ENCODE data around the gene DCHS1.

Gene DCHS1

DNA sequence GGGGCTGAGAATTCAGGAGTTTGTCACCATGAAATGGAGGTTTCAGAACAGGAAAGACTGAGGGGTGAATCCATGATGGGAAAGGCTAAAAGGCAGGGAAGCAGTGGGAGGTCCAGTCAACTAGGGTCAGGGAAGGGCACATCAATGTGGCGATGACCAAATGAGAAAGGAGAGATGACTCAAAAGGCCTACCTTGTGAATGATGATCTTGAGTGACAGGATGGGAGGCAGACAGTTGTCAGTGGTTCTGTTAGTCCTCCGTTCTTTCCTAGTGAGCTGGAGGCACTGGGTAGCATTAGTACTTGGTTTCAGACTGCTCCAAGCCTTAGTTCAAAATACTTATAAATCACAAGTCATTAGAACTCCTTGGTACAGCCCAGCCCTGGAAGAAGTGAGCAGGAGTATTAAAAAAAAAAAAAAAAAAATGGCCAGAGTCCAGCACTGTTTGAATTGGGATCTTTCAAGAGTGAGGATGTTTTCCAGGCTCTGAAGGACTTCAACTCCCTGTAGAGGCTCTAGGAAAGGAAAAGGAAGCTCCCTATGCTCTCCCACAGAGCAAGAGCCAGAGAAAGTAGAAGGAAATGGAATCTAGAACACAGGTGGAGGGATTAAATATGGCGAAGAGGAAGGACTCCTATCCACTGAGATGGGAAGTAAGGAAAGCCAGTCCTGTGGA lies 8.3 kb upstream of the DCHS1 start:
- ChIA-PET CTCF (no interaction called here), POLR2A (no interaction called here)
- TF ChIP-seq SUZ12 (IDR thresholded peaks at IDR 0.05), result no peak
- TF ChIP-seq, protein P1, sequence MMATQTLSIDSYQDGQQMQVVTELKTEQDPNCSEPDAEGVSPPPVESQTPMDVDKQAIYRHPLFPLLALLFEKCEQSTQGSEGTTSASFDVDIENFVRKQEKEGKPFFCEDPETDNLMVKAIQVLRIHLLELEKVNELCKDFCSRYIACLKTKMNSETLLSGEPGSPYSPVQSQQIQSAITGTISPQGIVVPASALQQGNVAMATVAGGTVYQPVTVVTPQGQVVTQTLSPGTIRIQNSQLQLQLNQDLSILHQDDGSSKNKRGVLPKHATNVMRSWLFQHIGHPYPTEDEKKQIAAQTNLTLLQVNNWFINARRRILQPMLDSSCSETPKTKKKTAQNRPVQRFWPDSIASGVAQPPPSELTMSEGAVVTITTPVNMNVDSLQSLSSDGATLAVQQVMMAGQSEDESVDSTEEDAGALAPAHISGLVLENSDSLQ (IDR thresholded peaks at IDR 0.05), result peak; percentile 26; the same call in 1 of the 2 replicates
- no peak for DNase-seq (ENCODE audit: extremely low spot score)

- ChIA-PET POLR2A (no interaction called here), CTCF (no interaction called here)
- DNase-seq (ENCODE audit: extremely low spot score), result no peak
- no peak for TF ChIP-seq ZNF384 (IDR thresholded peaks at IDR 0.05)
- TF ChIP-seq BHLHE40 (IDR thresholded peaks at IDR 0.05; ENCODE audit: borderline replicate concordance), result no peak
- no peak for TF ChIP-seq FOXM1 (IDR thresholded peaks at IDR 0.05; ENCODE audit: borderline replicate concordance)
- TF ChIP-seq SP1 (IDR thresholded peaks at IDR 0.05), result no peak
- TF ChIP-seq TARDBP (IDR thresholded peaks at IDR 0.05), result no peak
- TF ChIP-seq FOXK2 (IDR thresholded peaks at IDR 0.05), result no peak
- TF ChIP-seq, protein P1 (IDR thresholded peaks at IDR 0.05), result no peak
- TF ChIP-seq HDGF (IDR thresholded peaks at IDR 0.05; ENCODE audit: borderline replicate concordance), result no peak
- TF ChIP-seq L3MBTL2 (conservative IDR thresholded peaks at IDR 0.05), result no peak
- no peak for TF ChIP-seq SUZ12 (IDR thresholded peaks at IDR 0.05)
- no peak for TF ChIP-seq LEF1 (IDR thresholded peaks at IDR 0.05; ENCODE audit: borderline replicate concordance)
- TF ChIP-seq FOXA1 (IDR thresholded peaks at IDR 0.05), result no peak
- no peak for TF ChIP-seq ARNT (IDR thresholded peaks at IDR 0.05)
Observed at GRCh38 chr11:6660712-6661111, 5.1 kb upstream of the DCHS1 start.

DNA sequence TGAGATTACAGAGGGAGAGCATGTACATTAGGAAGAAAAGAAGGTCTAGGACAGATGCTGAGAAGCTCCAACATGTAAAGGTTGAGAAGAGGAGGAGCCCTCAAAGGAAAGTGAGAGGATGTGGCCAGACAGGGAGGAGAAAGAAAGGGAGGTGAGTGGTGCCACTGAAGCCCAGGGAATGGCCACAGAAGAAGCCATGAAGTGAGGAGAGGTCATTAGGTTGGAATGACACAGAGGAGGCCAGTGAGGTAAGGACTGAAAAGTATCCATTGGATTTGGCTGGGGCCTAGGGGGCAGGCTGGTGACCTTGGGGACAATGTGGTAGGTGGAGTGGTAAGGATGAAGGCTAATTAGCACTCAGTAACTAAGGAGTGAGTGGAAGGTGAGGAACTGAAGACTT lies 3.0 kb upstream of the DCHS1 start:
- CTCF ChIA-PET, result no interaction called here
- POLR2A ChIA-PET, result no interaction called here
- TF ChIP-seq FOXK2 (IDR thresholded peaks at IDR 0.05), result no peak
- TF ChIP-seq LEF1 (IDR thresholded peaks at IDR 0.05; ENCODE audit: borderline replicate concordance), result no peak
- TF ChIP-seq FOXA1 (IDR thresholded peaks at IDR 0.05), result no peak
- TF ChIP-seq TARDBP (IDR thresholded peaks at IDR 0.05), result no peak
- no peak for TF ChIP-seq L3MBTL2 (conservative IDR thresholded peaks at IDR 0.05)
- TF ChIP-seq BHLHE40 (IDR thresholded peaks at IDR 0.05; ENCODE audit: borderline replicate concordance), result no peak
- no peak for TF ChIP-seq HDGF (IDR thresholded peaks at IDR 0.05; ENCODE audit: borderline replicate concordance)
- DNase-seq (ENCODE audit: extremely low spot score), result no peak

DNA sequence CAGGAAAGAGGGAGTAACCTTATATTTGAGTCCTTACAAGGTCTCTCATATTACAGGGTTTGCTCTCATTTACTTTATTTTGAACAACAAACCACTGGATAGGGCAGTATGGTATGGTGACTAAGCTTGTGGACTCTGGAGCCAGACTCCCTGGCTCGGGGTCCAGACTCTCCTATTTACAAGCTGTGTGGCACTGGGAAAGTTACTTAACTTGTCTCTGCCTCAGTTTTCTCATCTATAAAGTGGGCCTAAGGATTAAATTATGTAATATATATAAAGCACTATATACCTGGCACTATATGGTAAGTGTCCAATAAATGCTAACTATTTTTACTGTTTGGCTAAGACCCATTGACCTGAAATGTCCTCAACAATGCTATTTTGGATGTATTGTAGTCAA lies 1.7 kb upstream of the DCHS1 start:
- TF ChIP-seq, protein P1 (IDR thresholded peaks at IDR 0.05), result no peak
- TF ChIP-seq FOXK2 (IDR thresholded peaks at IDR 0.05), result no peak
- TF ChIP-seq SP1 (IDR thresholded peaks at IDR 0.05), result no peak
- no peak for TF ChIP-seq FOXM1 (IDR thresholded peaks at IDR 0.05; ENCODE audit: borderline replicate concordance)
- no peak for TF ChIP-seq BHLHE40 (IDR thresholded peaks at IDR 0.05; ENCODE audit: borderline replicate concordance)
- no peak for TF ChIP-seq SUZ12 (IDR thresholded peaks at IDR 0.05)
- no peak for TF ChIP-seq L3MBTL2 (conservative IDR thresholded peaks at IDR 0.05)
- no peak for TF ChIP-seq ELF4 (IDR thresholded peaks at IDR 0.05)
- TF ChIP-seq LEF1 (IDR thresholded peaks at IDR 0.05; ENCODE audit: borderline replicate concordance), result no peak
- no peak for TF ChIP-seq FOXA1 (IDR thresholded peaks at IDR 0.05)
- TF ChIP-seq HDGF (IDR thresholded peaks at IDR 0.05; ENCODE audit: borderline replicate concordance), result no peak
- no peak for TF ChIP-seq ZNF384 (IDR thresholded peaks at IDR 0.05)
- TF ChIP-seq CTBP1 (IDR thresholded peaks at IDR 0.05; ENCODE audit: borderline replicate concordance), result no peak
- no peak for DNase-seq (ENCODE audit: extremely low spot score)
- CTCF ChIA-PET, result interaction anchor here (1.2 kb wide), 1 partner anchor 10 kb away, joined by 5 read pairs; no protein-coding TSS in a partner anchor
- POLR2A ChIA-PET, result no interaction called here

GRCh38 chr11:6656936-6657335 lies 1.3 kb upstream of the DCHS1 start:
- DNase-seq (ENCODE audit: extremely low spot score), result no peak
- TF ChIP-seq BHLHE40 (IDR thresholded peaks at IDR 0.05; ENCODE audit: borderline replicate concordance) (no peak), FOXM1 (IDR thresholded peaks at IDR 0.05; ENCODE audit: borderline replicate concordance) (no peak), ZNF384 (IDR thresholded peaks at IDR 0.05) (no peak), NFRKB (IDR thresholded peaks at IDR 0.05) (no peak), FOXA1 (IDR thresholded peaks at IDR 0.05) (no peak), ARNT (IDR thresholded peaks at IDR 0.05) (no peak), SUZ12 (IDR thresholded peaks at IDR 0.05) (no peak), ELF4 (IDR thresholded peaks at IDR 0.05) (no peak), SP1 (IDR thresholded peaks at IDR 0.05) (no peak), TARDBP (IDR thresholded peaks at IDR 0.05) (no peak), LEF1 (IDR thresholded peaks at IDR 0.05; ENCODE audit: borderline replicate concordance) (no peak)
- TF ChIP-seq, protein P1 (IDR thresholded peaks at IDR 0.05), result no peak
- ChIA-PET POLR2A (no interaction called here), CTCF (interaction anchor here (1.2 kb wide), 1 partner anchor 11 kb away, joined by 5 read pairs; no protein-coding TSS in a partner anchor)

GRCh38 chr11:6656584-6656915 lies 941 bp upstream of the DCHS1 start:
- no peak for DNase-seq (ENCODE audit: extremely low spot score)
- no peak for TF ChIP-seq TARDBP (IDR thresholded peaks at IDR 0.05)
- TF ChIP-seq, protein P1 (IDR thresholded peaks at IDR 0.05), result no peak
- TF ChIP-seq ARNT (IDR thresholded peaks at IDR 0.05), result no peak
- TF ChIP-seq NFRKB (IDR thresholded peaks at IDR 0.05), result no peak
- no peak for TF ChIP-seq SUZ12 (IDR thresholded peaks at IDR 0.05)
- TF ChIP-seq L3MBTL2 (conservative IDR thresholded peaks at IDR 0.05), result no peak
- TF ChIP-seq ZNF384 (IDR thresholded peaks at IDR 0.05), result no peak
- no peak for TF ChIP-seq ELF4 (IDR thresholded peaks at IDR 0.05)
- CTCF ChIA-PET, result interaction anchor here (1.2 kb wide), 1 partner anchor 11 kb away, joined by 5 read pairs; no protein-coding TSS in a partner anchor
- POLR2A ChIA-PET, result no interaction called here
